Panc1 (cell line): ENCODE data around the gene ORM2.

ENCODE experiments used
- CTCF ChIP-seq: fragments of 450-650 bp; IDR thresholded peaks from 2 replicates; pipeline ENCODE4 v1.5.1; 2017; ENCODE audit warnings: mild to moderate bottlenecking
- POLR2AphosphoS5 ChIP-seq: IDR thresholded peaks from 2 replicates; pipeline ENCODE4 v1.6.1; 2012; ENCODE audit warnings: mild to moderate bottlenecking, low read depth, low read length, moderate library complexity
- REST ChIP-seq, 2 experiments: IDR thresholded peaks; 2 replicates each; pipeline ENCODE4 v1.6.1; 2011 to 2012; ENCODE audit warnings: low read depth in 2 of 2, control low read depth in 1 of 2, low read length in 1 of 2, mild to moderate bottlenecking in 1 of 2, moderate library complexity in 1 of 2; ENCODE audit not compliant: insufficient read depth in 1 of 2

GRCh38 chr9:114343471-114344187, 14.0 kb downstream of the ORM2 start:
- no peak for TF ChIP-seq CTCF
- TF ChIP-seq REST (IDR thresholded peaks at IDR 0.05; ENCODE audit: insufficient read depth in 1 of 2, low read depth in 2 of 2, low read length in 1 of 2): no peak
- TF ChIP-seq POLR2AphosphoS5: no peak
